ENCODE results near the gene KANK2.

The KANK2 gene

GRCh38 chr19:11242864-11243797, 45.8 kb upstream of the KANK2 start:
- peaks cover 3% of the 10 kb centered on the region for H3K9me3 ChIP-seq (ENCODE audit: severe bottlenecking)
- no peaks in the 10 kb centered on the region for H3K4me1 ChIP-seq (ENCODE audit: insufficient read depth, poor library complexity, severe bottlenecking)
- ATAC-seq (ENCODE audit: low read depth) (peak; percentile 91), DNase-seq (ENCODE audit: low spot score) (no peak)
- no peak overlapping the region for H3K4me3 ChIP-seq (ENCODE audit: severe bottlenecking)
- TF ChIP-seq CTCF (IDR thresholded peaks at IDR 0.05; ENCODE audit: poor library complexity, severe bottlenecking), result peak; percentile 91
- peaks cover 67% of the 10 kb centered on the region for H3K36me3 ChIP-seq (ENCODE audit: low read depth)
- no peaks in the 10 kb centered on the region for H3K27me3 ChIP-seq (ENCODE audit: insufficient read depth, poor library complexity, severe bottlenecking)
- no peak overlapping the region for H3K27ac ChIP-seq (ENCODE audit: poor library complexity, severe bottlenecking)

GRCh38 chr19:11242025-11242424, 44.7 kb upstream of the KANK2 start:
- Histone ChIP-seq H3K9me3 (ENCODE audit: severe bottlenecking) (peaks cover 3% of the 10 kb centered on the region), H3K4me1 (ENCODE audit: insufficient read depth, poor library complexity, severe bottlenecking) (no peaks in the 10 kb centered on the region), H3K27ac (ENCODE audit: poor library complexity, severe bottlenecking) (no peak overlapping the region), H3K4me3 (ENCODE audit: severe bottlenecking) (no peak overlapping the region), H3K27me3 (ENCODE audit: insufficient read depth, poor library complexity, severe bottlenecking) (no peaks in the 10 kb centered on the region), H3K36me3 (ENCODE audit: low read depth) (peaks cover 58% of the 10 kb centered on the region)
- TF ChIP-seq CTCF (IDR thresholded peaks at IDR 0.05; ENCODE audit: poor library complexity, severe bottlenecking), result no peak
- DNase-seq (ENCODE audit: low spot score), result no peak
- no peak for ATAC-seq (ENCODE audit: low read depth)

GRCh38 chr19:11240008-11240444, 42.7 kb upstream of the KANK2 start:
- TF ChIP-seq CTCF (IDR thresholded peaks at IDR 0.05; ENCODE audit: poor library complexity, severe bottlenecking), result no peak
- Histone ChIP-seq H3K4me1 (ENCODE audit: insufficient read depth, poor library complexity, severe bottlenecking) (no peaks in the 10 kb centered on the region), H3K9me3 (ENCODE audit: severe bottlenecking) (peaks cover 3% of the 10 kb centered on the region), H3K36me3 (ENCODE audit: low read depth) (peaks cover 54% of the 10 kb centered on the region), H3K27ac (ENCODE audit: poor library complexity, severe bottlenecking) (no peak overlapping the region), H3K4me3 (ENCODE audit: severe bottlenecking) (no peak overlapping the region), H3K27me3 (ENCODE audit: insufficient read depth, poor library complexity, severe bottlenecking) (no peaks in the 10 kb centered on the region)
- no peak for ATAC-seq (ENCODE audit: low read depth)
- no peak for DNase-seq (ENCODE audit: low spot score)

- peaks cover 57% of the 10 kb centered on the region for H3K36me3 ChIP-seq (ENCODE audit: low read depth)
- H3K4me3 ChIP-seq (ENCODE audit: severe bottlenecking), result no peak within 1 kb of the TSS
- no peak within 1 kb of the TSS for H3K27ac ChIP-seq (ENCODE audit: poor library complexity, severe bottlenecking)
- ATAC-seq (ENCODE audit: low read depth) (no peak), DNase-seq (ENCODE audit: low spot score) (no peak)
- H3K9me3 ChIP-seq (ENCODE audit: severe bottlenecking), result peaks cover 3% of the 10 kb centered on the region
- H3K27me3 ChIP-seq (ENCODE audit: insufficient read depth, poor library complexity, severe bottlenecking), result no peaks in the 10 kb centered on the region
- no peaks in the 10 kb centered on the region for H3K4me1 ChIP-seq (ENCODE audit: insufficient read depth, poor library complexity, severe bottlenecking)
- TF ChIP-seq CTCF (IDR thresholded peaks at IDR 0.05; ENCODE audit: poor library complexity, severe bottlenecking), result no peak
Measured at GRCh38 chr19:11239377-11240000, 42.1 kb upstream of the KANK2 start, which contains the start of gene ANGPTL8. ANGPTL8 (plus strand) TSS chr19:11239619; CDS start chr19:11239638, 19 bp downstream.
